T-helper 2 cell treated with Interferon-gamma antibody and Interleukin-4, amounts not matched to agents 100 ng/mL and 5 ng/mL, for 36 hours (primary cell): ENCODE measurements around the gene CLEC14A. TPM values are rescaled to one million over a fixed set of nuclear protein-coding genes. Genes with fewer than 3 reads are reported as not detected.

Source experiments
- intact Hi-C: fragments of 100-400 bp; cut with micrococcal nuclease; formaldehyde crosslinking; loops from one replicate; pipeline ENCODE4 v1.15.1; 2023
- total RNA-seq: library from RNA; stranded (reverse); gene quantifications from 2 replicates; pipeline ENCODE4 v1.2.3, GENCODE V29; 2022

CLEC14A gene
- total RNA-seq, result not detected in 2 replicates

DNA sequence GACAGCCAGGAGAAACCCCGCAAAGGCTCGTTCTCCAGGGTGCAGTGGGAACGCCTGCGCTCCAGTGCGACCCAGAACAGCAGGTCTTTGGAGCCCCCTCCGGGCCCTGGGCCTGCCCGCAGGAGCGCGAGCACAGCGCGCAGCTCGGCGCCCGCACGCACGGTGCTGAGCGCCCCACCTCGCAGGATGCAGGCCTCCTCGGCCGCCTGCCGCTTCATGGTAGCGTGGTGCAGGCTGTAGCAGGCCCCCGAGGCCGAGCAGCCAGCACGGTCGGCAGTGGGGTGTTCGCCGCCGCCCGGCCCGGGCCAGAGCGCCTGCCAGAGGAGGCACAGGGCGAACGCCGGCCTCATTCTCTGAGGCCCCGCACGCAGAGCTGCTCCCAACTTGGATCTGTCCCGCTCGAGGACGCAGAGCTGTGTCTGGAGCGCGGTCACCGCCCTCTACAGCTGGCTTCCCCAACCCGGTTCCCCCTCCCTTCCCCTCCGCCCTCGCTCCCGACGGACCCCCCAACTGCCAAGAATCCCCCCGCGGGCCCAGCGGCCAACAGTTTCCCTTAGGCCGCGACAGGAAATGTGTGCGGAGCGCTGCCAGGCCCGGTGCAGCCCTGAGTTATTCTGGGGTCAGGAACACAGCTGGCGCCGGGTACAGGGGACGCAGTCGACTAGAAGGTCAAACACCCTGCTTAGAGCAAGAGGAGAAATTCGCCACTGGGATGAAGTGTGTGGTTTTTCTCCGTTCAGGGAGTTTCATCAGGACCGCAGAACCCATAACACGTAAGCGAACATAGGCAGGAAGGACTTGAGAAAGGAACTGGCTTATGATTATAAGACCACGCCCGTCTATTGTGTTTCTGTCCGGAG lies at the start of gene CLEC14A:
CLEC14A (minus strand) TSS at position 421 of the 860 bp plus-strand sequence; CDS start at position 350, 71 bp downstream.
- intact Hi-C loops, result no loop called here

GRCh38 chr14:38302966-38303365 lies 47.1 kb upstream of the CLEC14A start:
- intact Hi-C loops, result no loop called here

GRCh38 chr14:38302034-38302433 lies 46.1 kb upstream of the CLEC14A start:
- intact Hi-C loops, result no loop called here

- intact Hi-C loops, result no loop called here
Measured at GRCh38 chr14:38297681-38298080, 41.8 kb upstream of the CLEC14A start.

DNA sequence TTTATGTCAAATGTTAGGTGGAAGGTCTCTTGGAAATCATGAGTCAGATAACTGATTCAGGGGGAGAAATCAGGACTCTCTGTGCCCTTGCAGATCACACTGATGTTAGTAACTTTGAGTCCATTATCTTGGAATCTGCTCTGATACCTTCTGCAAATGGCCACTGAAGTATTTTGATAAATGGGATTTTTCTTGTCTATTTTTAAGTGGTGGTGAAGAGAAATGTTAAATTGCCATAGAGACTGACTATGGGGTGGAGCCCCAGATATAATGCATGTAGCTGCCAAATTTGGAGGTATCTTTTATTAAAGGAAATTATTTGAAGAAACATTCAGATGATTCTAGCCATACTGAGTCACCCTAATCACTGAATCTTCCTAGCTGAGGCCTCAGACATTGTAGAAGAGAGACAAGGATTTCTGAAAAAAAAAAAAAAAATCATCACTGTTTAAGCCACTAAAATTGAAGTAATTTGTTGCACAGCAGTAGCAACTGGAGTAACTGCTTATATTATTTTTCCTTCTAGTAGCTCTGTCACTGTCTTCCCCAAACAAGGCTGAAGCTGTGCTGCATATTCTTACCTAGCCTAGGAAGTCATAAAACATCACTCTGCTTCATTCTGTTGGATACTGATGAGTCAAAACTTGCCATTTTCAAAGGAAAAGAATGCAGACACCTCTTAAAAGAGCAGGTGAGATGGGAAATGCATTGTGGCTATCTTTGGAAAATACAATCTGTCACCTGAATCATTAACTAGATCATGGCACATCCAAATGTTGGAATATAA lies 36.0 kb upstream of the CLEC14A start:
- intact Hi-C loops, result no loop called here

- intact Hi-C loops, result no loop called here
Measured at GRCh38 chr14:38290601-38291188, 34.8 kb upstream of the CLEC14A start.

DNA sequence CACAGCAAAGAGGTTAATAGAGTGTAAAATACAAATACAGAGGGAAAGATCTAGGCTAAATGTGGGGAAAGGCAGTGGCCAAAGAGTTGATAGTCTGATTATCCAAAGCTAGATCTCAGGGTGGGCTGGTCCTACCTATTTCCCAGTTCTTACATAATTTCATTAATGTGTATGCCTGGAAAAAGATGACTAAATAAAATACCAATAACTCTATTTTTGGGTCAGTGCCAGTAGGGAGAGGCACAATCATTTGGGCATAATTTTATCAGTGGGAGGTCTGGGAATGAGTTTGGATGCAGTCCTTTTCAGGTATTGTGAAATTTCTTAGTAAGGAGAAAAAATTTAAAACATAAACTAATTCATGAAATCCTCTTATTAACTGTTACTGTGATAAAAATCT lies 30.6 kb upstream of the CLEC14A start:
- intact Hi-C loops, result no loop called here

DNA sequence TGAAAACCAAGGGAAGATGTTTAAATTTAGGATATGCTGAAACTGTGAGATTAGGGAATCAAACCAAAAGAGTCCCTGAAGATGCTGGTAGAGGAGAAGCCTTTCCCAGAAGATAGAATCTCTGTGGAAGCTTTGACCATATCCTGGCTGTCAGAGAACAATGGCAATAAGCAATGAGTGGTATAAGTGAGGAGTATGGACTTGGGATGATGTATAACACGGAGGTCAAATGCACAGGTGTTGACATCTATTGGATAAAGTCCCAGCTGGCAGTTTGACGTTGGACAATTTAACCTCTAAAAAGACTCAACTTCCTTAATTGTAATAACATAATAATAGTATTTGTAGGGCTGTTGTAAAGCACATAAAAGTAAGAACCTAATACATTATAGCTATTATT lies 30.1 kb upstream of the CLEC14A start:
- intact Hi-C loops, result no loop called here

- intact Hi-C loops, result no loop called here
Measured at GRCh38 chr14:38282936-38283335, 27.0 kb upstream of the CLEC14A start.

- intact Hi-C loops, result no loop called here
Measured at GRCh38 chr14:38280081-38280480, 24.2 kb upstream of the CLEC14A start.

GRCh38 chr14:38279572-38279971 lies 23.7 kb upstream of the CLEC14A start:
- intact Hi-C loops, result no loop called here

DNA sequence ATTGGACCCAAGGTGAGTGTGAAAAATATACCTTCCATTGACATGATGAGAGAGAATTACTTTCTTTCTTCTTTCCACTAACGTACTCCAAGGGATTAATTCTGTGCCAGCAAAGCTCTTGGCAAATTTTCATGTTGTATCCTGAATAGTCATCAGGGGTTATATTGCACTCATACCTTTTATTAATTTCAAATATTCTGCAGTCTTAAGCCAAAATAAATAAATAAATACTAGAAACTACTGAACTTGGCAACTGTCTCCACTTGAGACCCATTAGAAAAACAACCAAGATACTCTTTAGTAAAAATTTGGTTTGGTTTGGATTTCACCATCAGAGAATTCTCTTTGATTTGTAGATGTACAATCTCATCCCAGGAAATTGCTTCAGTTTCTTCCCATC lies 22.1 kb upstream of the CLEC14A start:
- intact Hi-C loops, result no loop called here

DNA sequence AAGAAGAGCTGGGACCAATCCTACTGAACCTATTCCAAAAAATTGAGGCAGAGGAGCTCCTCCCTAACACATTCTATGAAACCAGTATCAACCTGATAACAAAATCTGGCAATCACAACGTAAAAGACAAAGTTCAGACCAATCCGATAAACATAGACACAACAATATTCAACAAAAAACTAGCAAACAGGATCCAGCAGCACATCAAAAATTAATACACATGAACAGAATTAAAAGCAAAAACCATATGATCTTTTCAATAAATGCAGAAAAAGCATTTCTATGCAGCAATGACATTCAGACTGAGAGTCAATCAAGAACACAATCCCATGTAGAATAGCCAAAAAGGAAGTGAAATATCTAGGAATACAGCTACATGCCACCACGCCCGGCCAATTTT lies 7.0 kb upstream of the CLEC14A start:
- intact Hi-C loops, result no loop called here

GRCh38 chr14:38261620-38262019 lies 5.7 kb upstream of the CLEC14A start:
- intact Hi-C loops, result no loop called here

GRCh38 chr14:38257507-38257906 lies 1.6 kb upstream of the CLEC14A start:
- intact Hi-C loops, result no loop called here

DNA sequence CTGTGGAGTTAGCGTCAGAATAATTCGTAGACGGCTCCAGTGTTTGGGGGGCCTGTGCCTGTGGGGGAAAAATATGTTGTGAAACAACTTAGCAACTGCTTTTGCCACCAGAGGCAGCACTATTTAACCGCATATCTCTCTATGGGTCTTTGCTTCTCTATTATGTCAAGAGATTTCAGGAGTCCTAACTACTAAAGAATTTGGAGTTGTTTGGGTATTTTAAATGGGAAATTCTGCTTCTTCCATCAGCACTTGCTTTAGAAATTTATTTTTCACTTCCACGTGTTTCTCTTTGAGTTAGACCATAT lies 594 bp upstream of the CLEC14A start:
- intact Hi-C loops, result no loop called here

- intact Hi-C loops, result no loop called here
Measured at GRCh38 chr14:38255408-38255672, 553 bp downstream of the CLEC14A start.

- intact Hi-C loops, result no loop called here
Measured at GRCh38 chr14:38254571-38255407, 1.1 kb downstream of the CLEC14A start.

- intact Hi-C loops, result no loop called here
Measured at GRCh38 chr14:38253676-38254075, 2.2 kb downstream of the CLEC14A start.

DNA sequence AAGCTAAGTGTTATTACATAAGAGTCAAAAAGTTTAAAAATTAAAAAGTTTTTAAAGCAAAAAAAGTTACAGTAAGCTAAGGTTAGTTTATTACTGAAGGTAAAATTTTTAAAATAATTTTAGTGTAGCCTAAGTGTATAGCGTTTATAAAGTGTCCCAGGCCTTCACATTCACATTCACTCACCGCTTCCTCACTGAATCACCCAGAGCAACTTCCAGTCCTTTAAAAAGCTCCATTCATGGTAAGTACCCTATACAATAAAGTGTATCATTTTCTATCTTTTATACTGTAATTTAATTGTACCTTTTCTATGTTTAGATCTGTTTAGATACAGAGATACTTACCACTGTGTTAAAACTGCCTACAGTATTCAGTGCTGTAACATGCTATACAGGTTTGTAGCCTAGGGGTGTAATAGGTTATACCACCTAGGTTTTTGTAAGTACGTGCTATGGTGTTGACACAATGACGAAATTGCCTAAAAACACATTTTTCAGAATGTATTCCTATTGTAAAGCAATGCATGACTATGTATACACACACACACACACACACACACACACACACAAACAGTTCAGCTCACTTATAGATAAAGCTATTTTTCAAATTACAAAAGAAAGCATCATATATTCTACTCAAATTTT lies 3.7 kb downstream of the CLEC14A start:
- intact Hi-C loops, result no loop called here

GRCh38 chr14:38250331-38250730 lies 5.6 kb downstream of the CLEC14A start:
- intact Hi-C loops, result no loop called here
